Inferior parietal cortex (tissue), 1 donor: ENCODE data around the gene EXOC3.

ENCODE experiments used
- DNase-seq: peaks from one replicate; pipeline ENCODE4 v3.0.0-alpha.2; 2016; ENCODE audit errors: extremely low spot score

Gene EXOC3

DNA sequence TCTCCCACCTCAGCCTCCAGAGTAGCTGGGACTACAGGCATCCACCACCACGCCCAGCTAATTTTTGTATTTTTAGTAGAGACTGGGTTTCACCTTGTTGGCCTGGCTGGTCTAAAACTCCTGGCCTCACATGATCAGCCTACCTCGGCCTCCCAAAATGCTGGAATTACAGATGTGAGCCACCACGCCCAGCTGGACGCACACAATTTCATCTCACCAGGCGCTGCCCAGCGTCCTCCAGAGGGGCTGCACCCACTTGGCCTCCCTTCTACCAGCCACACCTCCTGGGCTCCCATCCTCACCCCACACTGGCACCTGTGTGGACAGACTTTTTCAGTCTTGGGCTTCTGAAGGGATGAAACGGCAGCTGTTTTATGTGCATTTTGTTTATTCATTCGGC, 3.8 kb upstream of the EXOC3 start:
- no peak for DNase-seq

DNA sequence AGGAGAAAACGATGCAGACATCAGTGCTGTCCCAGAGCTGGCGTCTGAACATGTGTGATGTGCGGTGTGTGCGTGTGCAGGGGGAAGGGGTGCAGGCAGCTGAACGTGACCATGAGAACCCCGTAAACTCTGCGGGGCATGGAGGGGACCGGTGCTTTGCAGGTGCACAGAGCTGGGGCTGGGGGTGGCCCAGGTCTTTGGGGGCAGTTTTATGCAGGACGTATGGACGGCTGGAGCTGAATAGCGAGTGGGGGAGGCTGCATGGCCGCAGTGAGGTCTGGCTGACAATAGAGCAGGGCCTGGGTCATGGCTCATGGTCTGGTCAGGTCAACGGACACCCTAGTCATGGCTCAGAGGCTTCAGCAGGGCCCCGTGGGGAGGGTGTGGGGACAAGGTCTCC, 3.3 kb upstream of the EXOC3 start:
- no peak for DNase-seq

DNA sequence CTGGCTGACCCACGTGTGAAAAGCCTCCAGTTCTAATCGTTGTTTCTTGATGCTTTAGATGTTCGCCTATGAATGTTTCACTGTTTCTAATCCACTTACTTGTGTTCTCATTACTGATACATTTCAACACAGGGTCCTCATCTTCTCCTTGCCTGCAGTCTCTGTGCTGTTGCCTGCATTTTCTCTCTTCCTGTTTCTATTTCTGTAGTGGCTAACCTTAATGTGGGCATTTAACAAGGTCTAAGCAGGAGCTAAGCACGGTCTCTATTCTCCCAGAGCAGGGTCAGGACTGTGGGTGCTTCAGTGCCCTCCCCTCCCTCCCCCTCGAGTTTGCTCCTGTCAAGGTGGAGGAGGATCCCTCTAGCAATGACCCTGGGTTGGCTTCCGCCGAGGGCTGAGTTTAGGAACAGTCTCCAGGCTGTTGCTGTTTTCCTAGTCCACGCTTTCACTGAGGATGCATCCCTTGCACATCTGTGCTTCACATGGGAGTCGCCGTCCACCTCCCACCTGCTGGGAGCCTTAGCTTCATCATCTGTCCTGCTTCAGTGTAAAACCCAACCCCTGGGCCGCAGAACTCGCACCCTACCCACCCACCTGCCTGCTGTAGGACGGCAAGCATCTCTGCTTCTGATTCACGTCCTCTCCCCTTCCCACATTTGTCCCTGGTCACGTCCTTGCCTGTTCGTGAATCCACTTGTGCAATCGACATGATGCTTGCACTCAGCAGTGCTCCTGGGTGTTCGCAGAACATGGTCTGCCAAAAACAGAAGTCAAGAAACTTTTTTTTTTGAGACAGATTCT, 2.4 kb upstream of the EXOC3 start:
- no peak for DNase-seq

DNA sequence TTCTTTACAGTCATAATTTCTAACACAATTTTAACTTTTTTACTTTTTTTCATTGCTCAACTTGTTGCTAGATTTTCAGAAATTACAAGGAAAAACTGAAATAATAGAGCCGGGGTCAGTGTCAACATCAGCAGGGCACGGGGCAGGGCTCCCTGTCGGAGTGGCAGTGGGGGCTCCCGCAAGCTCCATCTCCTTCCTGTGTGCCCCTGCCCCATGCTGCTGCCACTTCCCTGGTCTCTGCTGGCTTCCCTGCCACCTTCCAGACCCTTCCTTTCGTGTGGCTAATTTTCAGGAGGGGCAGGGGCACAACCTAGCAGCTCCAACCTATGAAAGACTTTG, 1.0 kb upstream of the EXOC3 start:
- DNase-seq = no peak

DNA sequence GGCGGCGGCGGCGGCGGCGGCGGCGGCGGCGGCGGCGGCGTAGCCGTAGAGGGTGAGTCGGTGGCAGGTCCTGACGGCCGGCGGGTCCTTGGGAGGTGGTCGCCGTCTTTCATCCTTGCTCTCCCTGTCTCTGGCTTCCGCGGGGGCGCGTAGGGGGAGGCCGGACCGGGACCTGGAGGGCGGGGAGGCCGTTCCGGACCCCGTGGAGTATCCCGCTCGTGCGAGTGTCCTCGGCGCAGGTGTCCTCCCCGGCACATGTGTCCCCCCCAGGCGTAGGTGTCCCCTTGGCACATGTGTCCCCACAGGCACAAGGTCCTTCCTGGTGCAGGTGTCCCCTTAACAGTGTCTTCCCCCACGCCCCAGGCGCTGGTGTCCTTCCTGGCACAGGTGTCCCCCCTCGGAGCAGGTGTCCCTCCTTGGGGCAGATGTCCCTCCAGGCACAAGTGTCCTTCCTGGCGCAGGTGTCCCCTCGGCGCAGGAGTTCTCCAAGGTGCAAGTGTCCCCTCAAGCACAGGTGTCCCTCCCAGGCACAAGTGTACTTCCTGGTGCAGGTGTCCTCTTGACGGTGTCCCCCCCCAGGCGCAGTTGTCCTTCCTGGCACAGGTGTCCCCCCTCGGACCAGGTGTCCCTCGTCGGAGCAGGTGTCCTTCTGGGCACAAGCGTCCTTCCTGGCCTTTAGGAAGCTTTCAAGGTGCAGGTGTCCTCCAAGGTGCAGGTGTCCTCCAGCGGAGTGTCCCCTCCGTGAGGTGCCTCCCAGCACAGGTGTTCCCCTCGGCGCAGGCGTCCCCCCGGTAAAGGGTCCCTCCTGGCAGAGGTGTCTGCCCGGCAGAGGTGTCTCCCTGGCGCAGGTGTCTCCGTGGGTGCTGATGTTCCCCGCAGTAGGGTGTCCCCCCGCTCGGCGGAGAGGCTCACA, 519 bp downstream of the EXOC3 start:
- DNase-seq = no peak

DNA sequence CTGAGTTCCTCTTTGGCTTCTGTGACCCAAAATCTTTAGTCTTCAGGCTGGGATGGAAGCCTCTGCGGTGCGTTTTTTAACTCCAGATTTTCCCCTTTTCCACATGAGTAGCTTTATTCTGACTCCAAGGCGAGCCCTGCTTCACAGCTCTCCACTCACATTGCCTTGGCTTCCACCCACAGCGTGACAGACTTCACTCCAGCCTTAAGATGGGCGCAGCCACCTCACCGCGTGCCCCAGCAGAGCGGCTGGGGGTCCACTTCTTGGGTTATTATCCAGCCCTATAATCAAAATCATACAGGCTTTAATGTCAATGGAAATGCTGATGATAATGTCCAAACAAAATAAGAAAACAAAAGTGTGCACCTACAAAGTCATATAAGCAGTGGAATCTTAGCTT, 1.2 kb downstream of the EXOC3 start:
- DNase-seq = no peak

DNA sequence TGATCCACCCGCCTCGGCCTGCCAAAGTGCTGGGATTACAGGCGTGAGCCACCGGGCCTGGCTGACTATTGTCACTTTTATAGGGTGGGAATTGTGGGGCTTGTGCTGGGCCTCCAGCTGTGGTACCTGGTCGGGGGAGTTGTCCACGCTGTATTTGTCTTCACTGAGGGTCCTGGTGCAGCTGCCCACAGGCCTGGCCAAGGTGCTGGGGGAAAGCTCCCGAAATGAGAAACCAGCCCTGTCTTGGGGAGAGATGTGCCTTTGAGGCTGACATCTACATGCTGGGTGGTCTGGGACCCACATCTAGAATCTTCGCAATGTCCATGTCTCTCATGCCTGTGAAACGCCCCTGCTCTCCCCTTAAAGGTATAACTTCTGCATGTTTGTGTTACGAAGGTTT, 2.6 kb downstream of the EXOC3 start:
- DNase-seq = no peak

DNA sequence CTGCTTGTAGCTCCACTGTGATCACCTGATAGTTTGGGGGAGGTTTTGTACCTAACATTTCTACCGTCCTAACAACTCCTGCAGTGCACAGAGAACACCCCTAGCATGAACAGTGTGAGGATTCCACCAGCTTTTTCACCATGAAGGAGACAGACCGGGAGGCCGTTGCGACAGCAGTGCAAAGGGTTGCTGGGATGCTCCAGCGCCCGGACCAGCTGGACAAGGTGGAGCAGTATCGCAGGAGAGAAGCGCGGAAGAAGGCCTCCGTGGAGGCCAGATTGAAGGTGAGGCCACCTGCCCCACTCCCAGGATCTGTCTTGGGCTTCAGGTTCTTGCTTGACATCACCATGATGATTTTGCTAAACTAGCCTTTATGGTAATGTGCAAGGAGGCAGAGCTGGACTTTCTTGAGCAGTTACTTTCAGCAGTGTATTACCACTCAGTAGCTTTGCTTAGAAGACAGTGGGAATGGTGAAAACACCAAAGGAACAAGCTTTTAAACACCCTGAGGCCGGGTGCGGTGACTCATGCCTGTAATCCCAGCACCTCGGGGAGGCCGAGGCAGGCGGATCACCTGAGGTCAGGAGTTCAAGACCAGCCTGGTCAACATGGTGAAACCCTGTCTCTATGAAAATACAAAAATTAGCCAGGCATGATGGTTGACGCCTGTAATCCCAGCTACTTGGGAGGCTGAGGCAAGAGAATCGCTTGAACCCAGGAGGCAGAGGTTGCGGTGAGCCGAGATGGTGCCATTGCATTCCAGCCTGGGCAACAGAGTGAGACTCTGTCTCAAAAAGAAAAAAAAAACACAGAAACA, 3.3 kb downstream of the EXOC3 start:
- no peak for DNase-seq

DNA sequence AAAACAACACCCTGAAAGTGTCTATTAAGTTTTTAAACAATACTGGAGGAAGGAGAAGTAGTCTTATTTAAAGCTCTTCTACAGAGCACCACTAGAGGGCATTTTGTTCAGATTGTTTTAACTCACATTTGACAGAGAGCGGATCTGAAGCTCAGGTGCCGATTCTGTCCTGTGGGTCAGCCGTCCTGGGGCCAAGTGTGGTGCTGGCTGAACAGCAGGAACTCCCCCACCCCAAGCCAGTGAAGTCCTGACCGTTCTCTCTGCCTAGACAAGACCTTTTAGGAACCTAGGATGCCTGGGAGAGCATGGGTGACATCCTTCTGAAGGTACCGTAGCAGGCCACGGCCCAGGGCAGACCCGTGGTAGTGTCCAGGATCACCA, 3.9 kb downstream of the EXOC3 start:
- DNase-seq = peak; percentile 53

DNA sequence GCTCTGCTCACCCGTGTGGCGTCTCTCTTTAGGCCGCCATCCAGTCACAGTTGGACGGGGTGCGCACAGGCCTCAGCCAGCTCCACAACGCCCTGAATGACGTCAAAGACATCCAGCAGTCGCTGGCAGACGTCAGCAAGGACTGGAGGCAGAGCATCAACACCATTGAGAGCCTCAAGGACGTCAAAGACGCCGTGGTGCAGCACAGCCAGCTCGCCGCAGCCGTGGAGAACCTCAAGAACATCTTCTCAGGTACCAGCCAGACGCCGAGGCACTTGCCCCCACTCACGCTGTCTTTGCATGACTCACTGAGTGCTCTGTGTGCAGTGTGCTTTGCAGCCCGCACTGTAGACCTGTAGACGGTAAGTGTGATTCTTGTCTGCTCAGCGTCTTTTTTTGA, 4.5 kb downstream of the EXOC3 start:
- DNase-seq = no peak

DNA sequence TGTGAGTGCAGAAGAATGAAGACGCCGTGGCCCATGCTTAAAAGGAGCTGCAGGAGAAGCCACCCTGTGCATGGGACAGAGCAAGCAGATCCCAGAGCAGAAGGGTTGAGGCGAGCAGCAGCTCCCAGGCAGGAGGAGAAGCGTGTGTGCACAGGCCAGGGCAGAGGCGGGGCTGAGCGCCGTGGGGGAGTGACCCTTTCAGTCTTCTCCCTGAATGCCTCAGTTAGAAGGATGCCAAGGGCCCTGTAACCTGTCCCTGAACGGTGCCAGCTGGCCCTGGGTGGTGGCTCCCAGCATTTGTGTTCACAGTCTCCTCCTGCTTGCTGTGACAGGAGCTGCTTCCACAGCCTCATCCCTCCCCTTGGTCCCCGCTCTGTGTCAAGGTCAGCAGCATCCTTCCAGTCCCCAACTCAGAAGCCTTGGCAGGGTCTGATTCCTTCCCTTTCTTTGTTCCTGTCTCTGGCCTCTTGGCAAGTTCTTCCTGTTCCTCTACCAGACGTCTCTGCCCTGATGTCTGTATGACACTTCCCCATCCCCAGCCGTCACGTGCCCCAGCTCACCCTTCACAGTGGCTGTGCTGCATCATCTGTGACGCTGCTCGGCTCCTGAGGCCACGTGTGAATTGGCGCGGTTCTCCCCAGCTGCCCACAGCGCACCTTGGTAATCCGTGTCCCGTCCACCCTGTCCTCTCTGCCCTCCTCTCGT, 5.2 kb downstream of the EXOC3 start:
- DNase-seq = no peak

DNA sequence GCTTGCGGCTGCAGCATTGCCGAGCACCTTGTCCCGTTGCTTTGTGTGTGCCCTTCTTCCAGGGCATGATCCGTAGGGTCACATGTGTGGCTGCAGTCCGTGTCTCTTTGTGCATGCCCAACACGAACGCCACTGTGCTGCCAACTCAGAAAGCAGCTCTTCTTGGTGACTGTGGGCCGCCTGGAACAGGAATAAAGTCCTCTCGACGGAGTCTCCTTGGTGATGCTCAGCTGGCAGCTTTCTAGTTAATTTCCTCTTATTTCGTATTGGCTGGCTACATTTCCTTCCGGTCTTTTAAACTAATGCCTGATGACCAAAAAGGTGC, 5.8 kb downstream of the EXOC3 start:
- DNase-seq = no peak

DNA sequence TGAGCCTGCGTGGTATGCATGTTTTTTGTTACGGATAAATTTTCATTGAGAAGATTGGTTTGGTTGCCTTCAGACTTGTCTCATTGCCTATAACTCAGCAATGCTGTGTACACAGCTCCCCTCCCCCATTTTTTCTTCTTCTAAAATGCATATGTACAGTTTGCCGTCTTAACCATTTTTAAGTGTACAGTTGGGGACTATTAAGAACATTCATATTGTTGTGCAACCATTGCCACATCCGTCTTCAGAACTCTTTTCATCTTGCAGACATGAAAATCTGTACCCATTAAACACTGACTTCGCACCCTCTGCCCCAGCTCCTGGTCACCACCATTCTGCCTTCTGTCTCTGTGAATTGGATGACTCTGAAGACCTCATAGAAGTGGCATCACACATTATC, 6.2 kb downstream of the EXOC3 start:
- DNase-seq = no peak

DNA sequence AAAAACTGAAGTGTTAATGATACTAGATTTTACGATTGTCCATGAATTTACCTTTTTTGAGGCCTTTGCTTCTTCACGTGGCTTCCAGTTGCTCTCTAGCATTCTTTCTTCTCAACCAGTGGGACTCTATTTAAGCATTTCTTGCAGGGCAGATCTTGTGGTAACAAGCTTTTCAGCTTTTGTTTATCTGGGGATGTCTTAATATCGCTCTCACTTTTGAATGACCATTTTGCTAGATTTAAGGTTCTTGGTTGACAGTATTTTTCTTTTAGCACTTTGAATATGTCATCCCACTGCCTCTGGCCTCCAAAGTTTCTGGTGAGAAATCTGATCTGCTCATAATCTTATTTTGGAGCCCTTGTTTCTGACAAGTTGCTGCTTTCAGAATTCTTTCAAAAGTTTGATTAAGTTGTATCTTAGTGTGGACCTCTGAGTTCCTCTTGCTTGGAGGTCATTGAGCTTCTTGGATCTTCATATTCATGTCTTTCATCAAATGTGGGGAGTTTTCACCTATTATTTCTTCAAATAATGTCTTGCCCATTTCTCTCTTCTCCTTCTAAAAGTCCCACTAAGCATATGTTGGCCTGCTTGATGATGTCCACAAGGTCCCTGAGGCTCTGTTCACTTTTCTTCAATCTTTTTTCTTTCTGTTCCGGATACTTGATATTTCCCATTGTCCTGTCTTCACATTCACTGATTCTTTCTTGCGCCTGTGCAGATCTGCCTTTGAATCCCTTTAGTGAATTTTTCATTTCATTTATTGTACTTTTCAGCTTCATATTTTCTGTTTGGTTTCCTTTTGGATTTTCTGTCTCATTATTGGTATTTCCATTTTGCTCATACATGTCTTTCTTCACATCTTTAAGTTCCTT, 8.8 kb downstream of the EXOC3 start:
- no peak for DNase-seq

DNA sequence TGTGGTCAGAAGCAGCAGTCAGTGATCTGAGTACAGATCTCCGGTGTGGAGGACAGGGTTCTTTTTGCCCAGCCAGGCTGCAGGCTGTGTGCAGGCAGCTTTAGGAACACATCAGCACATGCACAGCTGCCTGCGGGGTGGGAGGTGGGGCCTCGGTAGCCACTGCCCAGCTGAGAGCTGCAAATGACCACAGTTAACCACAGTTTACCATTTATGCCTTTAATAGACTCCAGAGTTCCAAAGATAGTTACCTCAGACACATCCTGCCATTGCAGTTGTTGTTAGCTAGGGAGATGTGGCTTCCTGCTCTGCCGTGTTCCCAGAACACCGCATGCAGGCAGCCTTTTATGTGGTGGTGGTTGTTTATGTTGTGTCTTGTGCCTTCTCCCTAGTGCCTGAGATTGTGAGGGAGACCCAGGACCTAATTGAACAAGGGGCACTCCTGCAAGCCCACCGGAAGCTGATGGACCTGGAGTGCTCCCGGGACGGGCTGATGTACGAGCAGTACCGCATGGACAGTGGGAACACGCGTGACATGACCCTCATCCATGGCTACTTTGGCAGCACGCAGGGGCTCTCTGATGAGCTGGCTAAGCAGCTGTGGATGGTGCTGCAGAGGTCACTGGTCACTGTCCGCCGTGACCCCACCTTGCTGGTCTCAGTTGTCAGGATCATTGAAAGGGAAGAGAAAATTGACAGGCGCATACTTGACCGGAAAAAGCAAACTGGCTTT, 10.2 kb downstream of the EXOC3 start:
- no peak for DNase-seq

DNA sequence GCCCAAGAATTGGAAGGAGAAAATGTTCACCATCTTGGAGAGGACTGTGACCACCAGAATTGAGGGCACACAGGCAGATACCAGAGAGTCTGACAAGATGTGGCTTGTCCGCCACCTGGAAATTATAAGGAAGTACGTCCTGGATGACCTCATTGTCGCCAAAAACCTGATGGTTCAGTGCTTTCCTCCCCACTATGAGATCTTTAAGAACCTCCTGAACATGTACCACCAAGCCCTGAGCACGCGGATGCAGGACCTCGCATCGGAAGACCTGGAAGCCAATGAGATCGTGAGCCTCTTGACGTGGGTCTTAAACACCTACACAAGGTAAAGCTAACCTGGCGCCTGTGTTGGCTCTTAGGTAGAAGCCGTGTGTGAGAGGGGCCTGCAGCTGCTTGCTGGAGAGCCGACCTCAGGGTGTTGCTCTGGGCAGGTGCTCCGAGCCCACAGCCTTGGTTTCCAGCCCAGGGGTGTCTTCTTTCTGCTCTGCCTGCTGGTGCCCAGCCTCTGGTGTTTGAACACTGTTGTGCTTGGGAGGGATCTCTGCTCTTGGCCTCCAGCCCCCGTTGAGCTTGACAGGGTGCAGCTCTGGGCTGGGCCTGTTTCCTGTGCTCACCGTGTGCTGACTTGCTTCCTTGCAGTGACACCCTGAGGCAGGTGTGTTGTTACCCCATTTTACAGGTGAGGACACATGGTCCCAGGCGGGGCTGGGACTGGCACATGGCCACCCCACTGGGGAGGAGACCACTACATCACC, 10.9 kb downstream of the EXOC3 start:
- DNase-seq = no peak

DNA sequence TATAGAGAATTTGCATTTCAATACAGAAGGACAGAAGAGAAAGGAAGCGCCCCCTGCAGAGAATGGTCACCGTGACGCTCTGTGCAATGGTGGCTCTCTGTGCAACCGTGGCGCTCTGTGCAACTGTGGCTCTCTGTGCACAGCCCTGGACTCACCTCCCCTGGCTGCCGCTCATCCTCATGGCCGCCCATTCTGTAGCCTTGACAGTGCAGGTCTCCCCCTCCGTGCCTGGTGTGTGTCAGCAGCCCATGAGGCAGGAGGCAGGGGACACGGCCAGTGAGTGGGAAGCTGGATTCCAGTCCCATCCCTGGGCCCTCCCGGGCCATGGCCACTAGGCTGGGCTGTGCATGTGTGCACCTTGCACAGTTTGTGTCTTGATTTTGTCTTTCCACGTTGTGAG, 12.0 kb downstream of the EXOC3 start:
- DNase-seq = no peak

DNA sequence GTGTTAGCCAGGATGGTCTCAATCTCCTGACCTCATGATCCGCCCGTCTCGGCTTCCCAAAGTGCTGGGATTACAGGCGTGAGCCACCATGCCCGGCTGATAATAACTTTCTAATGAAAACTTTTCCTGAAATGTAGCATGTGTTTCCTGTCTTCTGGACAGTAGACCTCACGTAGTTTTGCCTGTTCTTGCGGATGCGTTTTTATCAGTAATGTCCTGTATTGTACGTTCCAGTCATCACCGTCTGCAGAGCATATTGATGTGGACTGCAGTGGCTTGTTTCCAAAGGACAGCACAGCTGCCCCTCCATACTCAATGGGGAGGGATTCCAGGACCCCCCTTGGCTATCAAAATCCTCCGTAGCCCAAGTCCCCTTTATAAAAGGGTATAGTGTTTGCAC, 12.8 kb downstream of the EXOC3 start:
- DNase-seq = no peak

DNA sequence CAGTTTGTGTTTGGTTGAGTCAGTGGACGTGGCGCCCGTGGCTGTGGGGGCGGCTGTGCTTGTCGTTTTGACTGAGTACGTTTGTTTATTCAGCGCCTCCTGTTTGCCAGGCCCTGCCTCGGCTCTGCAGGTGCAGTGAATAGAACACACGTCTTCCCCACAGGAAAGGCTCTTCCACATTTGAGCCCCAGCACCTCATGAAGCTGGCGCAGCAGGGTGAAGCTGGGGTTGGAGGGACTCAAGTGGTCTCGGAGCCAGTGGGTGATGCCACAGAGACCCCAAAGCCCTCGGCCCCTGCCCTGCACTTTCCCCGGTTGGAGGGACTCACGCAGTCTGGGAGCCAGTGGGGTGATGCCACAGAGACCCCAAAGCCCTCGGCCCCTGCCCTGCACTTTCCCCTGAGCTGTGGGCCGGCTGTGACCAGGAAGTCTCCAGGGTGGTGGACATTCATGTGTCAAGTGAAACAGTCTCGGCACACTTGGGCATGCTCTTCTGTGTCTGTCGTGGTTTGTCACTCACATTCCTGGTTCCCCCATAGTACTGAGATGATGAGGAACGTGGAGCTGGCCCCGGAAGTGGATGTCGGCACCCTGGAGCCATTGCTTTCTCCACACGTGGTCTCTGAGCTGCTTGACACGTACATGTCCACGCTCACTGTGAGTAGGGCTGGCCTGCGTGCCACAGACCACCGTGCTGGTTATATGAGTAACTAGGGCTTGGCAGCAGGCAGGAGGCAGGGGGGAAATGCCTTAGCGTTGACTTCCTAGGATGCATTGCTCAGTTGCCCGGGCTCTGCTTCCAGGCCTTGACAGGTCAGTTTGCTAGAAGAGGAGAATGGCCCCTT, 13.6 kb downstream of the EXOC3 start:
- DNase-seq = no peak
